ENCODE results near the gene SLFN13. TPM values are rescaled to one million over a fixed set of nuclear protein-coding genes. Genes with fewer than 3 reads are reported as not detected.

The SLFN13 gene, protein sequence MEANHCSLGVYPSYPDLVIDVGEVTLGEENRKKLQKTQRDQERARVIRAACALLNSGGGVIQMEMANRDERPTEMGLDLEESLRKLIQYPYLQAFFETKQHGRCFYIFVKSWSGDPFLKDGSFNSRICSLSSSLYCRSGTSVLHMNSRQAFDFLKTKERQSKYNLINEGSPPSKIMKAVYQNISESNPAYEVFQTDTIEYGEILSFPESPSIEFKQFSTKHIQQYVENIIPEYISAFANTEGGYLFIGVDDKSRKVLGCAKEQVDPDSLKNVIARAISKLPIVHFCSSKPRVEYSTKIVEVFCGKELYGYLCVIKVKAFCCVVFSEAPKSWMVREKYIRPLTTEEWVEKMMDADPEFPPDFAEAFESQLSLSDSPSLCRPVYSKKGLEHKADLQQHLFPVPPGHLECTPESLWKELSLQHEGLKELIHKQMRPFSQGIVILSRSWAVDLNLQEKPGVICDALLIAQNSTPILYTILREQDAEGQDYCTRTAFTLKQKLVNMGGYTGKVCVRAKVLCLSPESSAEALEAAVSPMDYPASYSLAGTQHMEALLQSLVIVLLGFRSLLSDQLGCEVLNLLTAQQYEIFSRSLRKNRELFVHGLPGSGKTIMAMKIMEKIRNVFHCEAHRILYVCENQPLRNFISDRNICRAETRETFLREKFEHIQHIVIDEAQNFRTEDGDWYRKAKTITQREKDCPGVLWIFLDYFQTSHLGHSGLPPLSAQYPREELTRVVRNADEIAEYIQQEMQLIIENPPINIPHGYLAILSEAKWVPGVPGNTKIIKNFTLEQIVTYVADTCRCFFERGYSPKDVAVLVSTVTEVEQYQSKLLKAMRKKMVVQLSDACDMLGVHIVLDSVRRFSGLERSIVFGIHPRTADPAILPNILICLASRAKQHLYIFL
- 1.1 and 1.7 TPM in 2 replicates for total RNA-seq

GRCh38 chr17:35448214-35448898 is at the start of gene SLFN13:
TSS of gene SLFN13 (minus strand) at chr17:35448766. CDS start at chr17:35445680, 3,086 bp downstream.

DNA sequence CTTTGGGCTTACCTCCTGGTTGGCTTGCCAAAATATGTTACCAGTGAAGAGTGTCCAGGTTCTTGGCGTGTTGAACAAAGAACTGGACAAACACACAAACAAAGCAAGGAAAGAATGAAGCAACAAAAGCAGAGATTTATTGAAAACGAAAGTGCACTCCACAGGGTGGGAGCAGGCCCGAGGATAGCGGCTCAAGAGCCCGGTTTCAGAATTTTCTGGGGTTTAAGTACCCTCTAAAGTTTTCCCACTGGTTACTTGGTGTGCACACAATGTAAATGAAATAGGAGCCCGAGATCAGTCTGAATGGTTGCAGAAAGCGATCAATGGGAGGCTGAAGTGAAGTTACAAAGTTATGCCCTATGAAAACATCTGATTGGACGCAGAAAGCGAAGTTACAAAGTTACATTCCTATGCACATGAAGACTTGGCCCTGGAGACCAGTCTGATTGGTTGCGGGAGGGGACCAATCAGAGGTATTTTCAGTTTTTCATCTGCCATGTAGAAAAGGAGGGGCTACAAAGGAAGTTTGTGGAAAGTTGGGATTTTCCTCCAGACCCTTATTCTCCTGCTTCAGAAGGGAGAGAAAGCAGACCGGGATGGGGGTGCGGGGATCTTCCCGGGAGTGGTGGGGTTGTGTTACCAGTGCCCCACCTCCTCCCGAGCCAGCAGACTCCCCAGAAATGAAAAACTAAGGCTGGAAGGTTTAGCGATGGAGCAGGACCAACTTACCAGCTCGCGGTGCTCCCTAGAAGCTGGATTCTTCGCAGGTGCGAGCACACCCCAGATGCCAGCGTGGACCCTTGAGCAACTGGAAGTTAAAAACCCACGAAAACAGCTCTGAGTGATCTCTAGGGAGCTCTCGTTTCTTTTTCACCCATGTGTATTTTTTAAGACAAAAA is 16.1 kb downstream of the SLFN13 start, which contains the start of gene SLFN12:
Gene SLFN12, minus strand, starts transcription at position 325 of the 899 bp plus-strand sequence. CDS start 9,472 bp downstream, outside the sequence.

Other genes starting within 250 kb of the SLFN13 start
- 61.7 and 67.7 TPM in 2 replicates for gene SLFN5, start 205.7 kb downstream of the SLFN13 start, total RNA-seq
- gene SLFN11, start 75.1 kb downstream of the SLFN13 start, total RNA-seq = 36.7 and 54.3 TPM in 2 replicates
- 15.9 and 19.6 TPM in 2 replicates for gene SLFN12, start 16.3 kb downstream of the SLFN13 start, total RNA-seq
- under 0.01 TPM in 1 of 2 replicates, not detected in the other for gene SLFN12L, start 88.9 kb upstream of the SLFN13 start, total RNA-seq
- not detected in 2 replicates for gene SLFN14, start 112.1 kb upstream of the SLFN13 start, total RNA-seq
- gene PEX12, start 129.8 kb upstream of the SLFN13 start, total RNA-seq = 4.1 and 4.8 TPM in 2 replicates
- 42.7 and 51.1 TPM in 2 replicates for gene AP2B1, start 138.6 kb upstream of the SLFN13 start, total RNA-seq

Data from smooth muscle cell of bladder (primary cell).